Transverse colon (tissue), 4 donors: ENCODE results near the gene RELT. TPM values are rescaled to one million over a fixed set of nuclear protein-coding genes. Genes with fewer than 3 reads are reported as not detected.

ENCODE experiments used
- DNase-seq: peaks from one replicate; pipeline ENCODE4 v3.0.0-alpha.2; 2019
- H3K27ac ChIP-seq, 4 donors: fragments of 200-600 bp; sonication (generic); 2 replicates each; pipeline ENCODE4 v1.5.1; 2016 to 2018; ENCODE audit warnings: inconsistent platforms in 4 of 4
- H3K27me3 ChIP-seq: fragments of 200-600 bp; sonication (generic); 2 replicates; pipeline ENCODE4 v1.5.1; 2017; ENCODE audit warnings: inconsistent platforms
- H3K36me3 ChIP-seq, 4 donors: fragments of 200-600 bp; sonication (generic); 2 replicates each; pipeline ENCODE4 v1.5.1; 2017 to 2019; ENCODE audit warnings: inconsistent platforms in 4 of 4
- H3K4me1 ChIP-seq, 4 donors: fragments of 200-600 bp; sonication (generic); 2 replicates each; pipeline ENCODE4 v1.5.1; 2017 to 2020; ENCODE audit warnings: inconsistent platforms in 4 of 4
- H3K4me3 ChIP-seq, 4 donors: fragments of 200-600 bp; sonication (generic); 1 replicate in 1 of 4; 2 replicates in 3 of 4; pipeline versions ENCODE4 v1.5.1 to v1.6.1; 2017 to 2019; ENCODE audit warnings: inconsistent platforms in 4 of 4
- H3K9me3 ChIP-seq, 2 donors: fragments of 200-600 bp; sonication (generic); 2 replicates each; pipeline ENCODE4 v1.5.1; 2017 to 2019; ENCODE audit warnings: inconsistent platforms in 2 of 2
- EP300 ChIP-seq: sonication (generic); formaldehyde crosslinking; IDR thresholded peaks from one replicate; pipeline ENCODE4 v1.6.1; 2017; ENCODE audit warnings: antibody characterized with exemption, low read depth
- POLR2A ChIP-seq: fragments of 450-650 bp; IDR thresholded peaks from one replicate; pipeline ENCODE4 v1.6.1; 2016; ENCODE audit warnings: antibody characterized with exemption, mild to moderate bottlenecking, moderate library complexity
- POLR2AphosphoS5 ChIP-seq, 3 donors: sonication (generic); formaldehyde crosslinking; IDR thresholded peaks; one replicate each; pipeline ENCODE4 v1.6.1; 2016; ENCODE audit warnings: antibody characterized with exemption in 3 of 3
- whole genome bisulfite sequencing, 2 donors: methylation state at CpG; one replicate each; pipeline ENCODE4 v1.1.5; 2018; ENCODE audit warnings: low coverage in 1 of 2; 5-methylcytosine and 5-hydroxymethylcytosine counted together
- in situ Hi-C, 4 donors: fragments of 200-750 bp; cut with MboI; loops; one replicate each; pipeline versions ENCODE4 v1.15.0 to v1.15.1; 2017; ENCODE audit warnings: low sequenced_read_pairs in 3 of 4, low pct_ligation_motif_present in 1 of 4, low pct_unique_long_range_greater_than_20kb in 1 of 4
- intact Hi-C: fragments of 100-400 bp; cut with DNase I; formaldehyde crosslinking; loops from one replicate; pipeline ENCODE4 v1.15.1; 2023; ENCODE audit warnings: low total_unique reads
- total RNA-seq, 4 donors: library from RNA; depleted of rRNA; stranded (reverse); fragments of >200 nt; gene quantifications; one replicate each; pipeline ENCODE4 v1.1.0, GENCODE V29; 2016
- TF ChIP-seq, protein P1 (sequence below), 5 experiments: fragments of 200-600 bp in 3 of 5; fragments of 450-650 bp in 2 of 5; sonication (generic) in 3 of 5; IDR thresholded peaks; 1 replicate in 2 of 5; 2 replicates in 3 of 5; pipeline ENCODE4 v1.5.1; 2016 to 2017; ENCODE audit warnings: antibody characterized with exemption in 5 of 5, inconsistent platforms in 3 of 5, mild to moderate bottlenecking in 2 of 5, moderate library complexity in 1 of 5

The RELT gene
- total RNA-seq, 4 donors from 2014 or later = 2.0 to 10.1 (median 6.1) TPM

DNA sequence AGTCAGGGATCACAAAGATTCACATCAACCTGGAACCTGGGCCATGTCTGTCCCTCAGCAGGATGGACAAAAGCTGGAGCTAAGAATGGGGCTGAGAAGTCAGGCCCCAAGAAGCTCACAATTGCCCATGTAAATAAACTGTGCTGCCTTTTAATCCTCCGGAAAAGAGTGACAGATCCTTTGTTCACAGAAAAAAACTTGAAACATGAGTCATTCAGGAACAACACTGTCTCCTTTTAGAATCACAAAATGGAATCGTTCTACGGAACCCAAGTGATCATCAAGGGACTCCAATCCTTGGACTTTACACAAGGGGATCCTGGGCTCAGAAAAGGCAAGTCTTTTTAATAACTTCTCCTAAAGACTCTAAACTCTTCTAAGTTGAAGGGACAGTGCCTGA lies 36.1 kb downstream of the RELT start:
- H3K27ac ChIP-seq = no peak overlapping the region
- WGBS, 2 donors = 86 to 100% methylated on average over 3 of the region's 3 CpGs
- H3K4me3 ChIP-seq = no peak overlapping the region
- H3K4me1 ChIP-seq = peaks cover 0 to 18% (median 0%) of the 10 kb centered on the region in 4 donors
- intact Hi-C loops (no loop called here), in situ Hi-C loops (no loop called here)
- H3K36me3 ChIP-seq = no peaks in the 10 kb centered on the region
- DNase-seq = no peak
- no peaks in the 10 kb centered on the region for H3K27me3 ChIP-seq
- H3K9me3 ChIP-seq = no peaks in the 10 kb centered on the region
- no peak for TF ChIP-seq EP300
- TF ChIP-seq POLR2A = no peak
- no peak for TF ChIP-seq POLR2AphosphoS5 (IDR thresholded peaks at IDR 0.05)

DNA sequence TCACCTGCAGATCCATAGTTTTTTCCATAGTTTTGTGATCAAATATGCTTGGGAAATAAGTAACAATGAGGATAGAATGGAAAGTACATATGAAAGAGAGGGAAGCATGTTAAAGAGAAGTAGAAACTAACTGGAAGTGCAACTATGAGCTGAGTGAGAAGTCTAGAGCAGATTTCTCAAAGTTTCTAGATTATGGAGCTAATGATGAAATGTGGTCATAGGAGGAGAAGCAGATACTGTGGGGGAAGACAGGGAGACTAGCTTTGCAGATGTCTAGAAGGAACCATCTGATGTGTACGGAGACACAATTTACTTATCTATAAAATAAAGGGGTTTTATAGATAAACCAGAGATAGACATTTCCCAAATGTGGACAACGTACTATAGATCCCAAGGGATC lies 37.1 kb downstream of the RELT start:
- in situ Hi-C loops = no loop called here
- Histone ChIP-seq H3K4me3 (no peak overlapping the region), H3K4me1 (peaks cover 0 to 18% (median 0%) of the 10 kb centered on the region in 4 donors), H3K36me3 (no peaks in the 10 kb centered on the region), H3K27ac (no peak overlapping the region), H3K9me3 (no peaks in the 10 kb centered on the region), H3K27me3 (no peaks in the 10 kb centered on the region)
- DNase-seq = no peak
- TF ChIP-seq EP300 (no peak), POLR2A (no peak), POLR2AphosphoS5 (IDR thresholded peaks at IDR 0.05) (no peak)
- TF ChIP-seq, protein P1, sequence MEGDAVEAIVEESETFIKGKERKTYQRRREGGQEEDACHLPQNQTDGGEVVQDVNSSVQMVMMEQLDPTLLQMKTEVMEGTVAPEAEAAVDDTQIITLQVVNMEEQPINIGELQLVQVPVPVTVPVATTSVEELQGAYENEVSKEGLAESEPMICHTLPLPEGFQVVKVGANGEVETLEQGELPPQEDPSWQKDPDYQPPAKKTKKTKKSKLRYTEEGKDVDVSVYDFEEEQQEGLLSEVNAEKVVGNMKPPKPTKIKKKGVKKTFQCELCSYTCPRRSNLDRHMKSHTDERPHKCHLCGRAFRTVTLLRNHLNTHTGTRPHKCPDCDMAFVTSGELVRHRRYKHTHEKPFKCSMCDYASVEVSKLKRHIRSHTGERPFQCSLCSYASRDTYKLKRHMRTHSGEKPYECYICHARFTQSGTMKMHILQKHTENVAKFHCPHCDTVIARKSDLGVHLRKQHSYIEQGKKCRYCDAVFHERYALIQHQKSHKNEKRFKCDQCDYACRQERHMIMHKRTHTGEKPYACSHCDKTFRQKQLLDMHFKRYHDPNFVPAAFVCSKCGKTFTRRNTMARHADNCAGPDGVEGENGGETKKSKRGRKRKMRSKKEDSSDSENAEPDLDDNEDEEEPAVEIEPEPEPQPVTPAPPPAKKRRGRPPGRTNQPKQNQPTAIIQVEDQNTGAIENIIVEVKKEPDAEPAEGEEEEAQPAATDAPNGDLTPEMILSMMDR (IDR thresholded peaks at IDR 0.05) = no peak
- 94 to 96% methylated on average over 2 of the region's 2 CpGs for WGBS, 2 donors
- intact Hi-C loops = no loop called here

DNA sequence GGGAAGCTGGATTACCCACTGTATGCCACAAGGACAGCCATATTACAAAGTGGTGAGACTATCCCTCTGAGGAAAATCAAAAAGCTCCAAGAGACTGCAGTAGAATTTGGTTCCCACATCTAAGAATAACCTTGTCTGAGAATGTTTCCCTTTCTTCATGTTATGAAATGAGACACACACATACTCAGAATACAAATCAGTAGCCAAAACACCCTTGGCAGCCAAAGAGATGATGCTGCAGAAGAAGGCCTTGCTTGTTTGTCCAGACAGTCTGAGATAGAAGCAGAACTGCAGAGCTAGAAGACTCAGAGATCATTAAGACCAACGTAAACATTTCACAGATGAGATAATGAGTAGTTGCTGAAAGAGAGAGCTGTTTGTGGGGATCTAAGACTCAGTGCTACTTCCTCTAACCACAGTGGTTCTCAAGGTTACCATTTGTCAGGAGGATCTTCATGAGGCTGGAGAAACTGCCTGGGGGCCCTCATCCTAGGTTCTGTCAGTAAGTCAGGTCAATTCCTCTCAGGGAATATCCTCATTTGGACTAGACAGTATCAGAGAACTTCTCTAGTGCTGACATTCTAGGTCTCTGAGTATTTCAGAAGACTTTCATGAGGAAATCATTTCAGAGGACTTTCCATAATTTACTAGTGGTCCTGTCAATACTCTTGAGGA lies 38.9 kb downstream of the RELT start:
- Histone ChIP-seq H3K4me3 (no peak overlapping the region), H3K4me1 (peaks cover 0 to 18% (median 0%) of the 10 kb centered on the region in 4 donors), H3K27ac (peak overlapping the region in 2 of 4 donors; percentile 2 to 40), H3K9me3 (no peaks in the 10 kb centered on the region), H3K27me3 (no peaks in the 10 kb centered on the region), H3K36me3 (no peaks in the 10 kb centered on the region)
- WGBS, 2 donors = 57 to 63% methylated on average over 1 of the region's 1 CpG
- TF ChIP-seq POLR2AphosphoS5 (IDR thresholded peaks at IDR 0.05) = no peak
- no peak for TF ChIP-seq EP300
- no peak for TF ChIP-seq POLR2A
- TF ChIP-seq, protein P1 (IDR thresholded peaks at IDR 0.05) = no peak
- in situ Hi-C loops (no loop called here), intact Hi-C loops (no loop called here)
- DNase-seq = no peak

DNA sequence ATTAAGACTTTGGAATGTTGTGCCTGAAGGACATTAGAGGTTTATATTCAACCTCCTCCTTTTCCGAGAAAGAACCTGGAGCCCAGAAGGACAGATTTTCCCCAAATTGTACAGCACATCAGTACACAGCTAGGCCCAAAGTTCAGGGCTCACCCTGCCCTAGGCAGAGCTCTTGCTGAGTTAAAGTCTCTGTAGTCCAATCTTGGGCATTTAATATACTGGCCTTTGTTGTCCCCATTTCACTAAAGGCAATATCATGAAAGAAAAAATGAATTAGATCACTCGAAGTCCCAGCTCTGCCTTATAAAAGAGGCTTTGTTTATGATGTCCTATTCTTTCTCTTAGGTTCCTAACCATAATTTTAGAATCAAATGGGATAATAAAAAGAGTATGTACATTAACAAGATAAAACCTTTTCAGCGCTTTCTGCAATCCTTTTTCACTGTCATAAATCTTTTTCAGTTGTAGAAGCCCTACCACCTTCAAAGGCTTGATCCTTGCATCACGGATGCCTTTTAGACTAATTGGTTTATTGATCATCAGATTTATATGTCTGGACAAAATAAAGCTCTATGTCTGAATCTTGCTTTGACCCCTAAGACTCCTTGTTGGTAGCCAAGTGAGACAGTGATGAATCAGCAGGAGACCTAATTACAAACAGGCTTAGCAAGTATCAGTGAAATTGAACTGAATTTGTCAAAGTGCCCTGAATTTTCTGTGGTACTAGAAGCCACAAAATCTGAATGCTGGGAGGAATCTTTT lies 39.8 kb downstream of the RELT start:
- in situ Hi-C loops = no loop called here
- Histone ChIP-seq H3K36me3 (no peaks in the 10 kb centered on the region), H3K4me1 (peaks cover 0 to 18% (median 0%) of the 10 kb centered on the region in 4 donors), H3K4me3 (no peak overlapping the region), H3K27me3 (no peaks in the 10 kb centered on the region), H3K9me3 (no peaks in the 10 kb centered on the region), H3K27ac (peak overlapping the region in 1 of 4 donors; percentile 2)
- 74 to 80% methylated on average over 3 to 4 of the region's 4 CpGs for WGBS, 2 donors
- DNase-seq = no peak
- no peak for TF ChIP-seq POLR2A
- no peak for TF ChIP-seq EP300
- no peak for TF ChIP-seq POLR2AphosphoS5 (IDR thresholded peaks at IDR 0.05)
- TF ChIP-seq, protein P1 (IDR thresholded peaks at IDR 0.05) = no peak
- intact Hi-C loops = no loop called here
